DND-41 (cell line): ENCODE measurements around the gene GRIN3B.

Source experiments
- ATAC-seq: fragments of 200-7000 bp; cut with Tn5 transposase; 3 replicates; pipeline ENCODE4 v1.9.1; 2021; ENCODE audit warnings: low read depth; ENCODE audit not compliant: insufficient read depth
- DNase-seq: peaks from one replicate; pipeline ENCODE4 v3.0.0-alpha.2; 2020
- H2AFZ ChIP-seq: 2 replicates; pipeline ENCODE4 v1.6.0; 2012; ENCODE audit warnings: low read depth, low read length
- H3K27ac ChIP-seq: 2 replicates; pipeline ENCODE4 v1.5.1; 2012; ENCODE audit warnings: low read length, inconsistent platforms
- H3K27me3 ChIP-seq: fragments of 200-600 bp; sonication (generic); 2 replicates; pipeline ENCODE4 v1.6.0; 2012; ENCODE audit warnings: low read length, mild to moderate bottlenecking, inconsistent platforms; ENCODE audit not compliant: insufficient read depth, poor library complexity
- H3K36me3 ChIP-seq: 2 replicates; pipeline ENCODE4 v1.5.1; 2012; ENCODE audit warnings: low read length, inconsistent platforms; ENCODE audit not compliant: insufficient read depth
- H3K4me1 ChIP-seq: 2 replicates; pipeline ENCODE4 v1.5.1; 2012; ENCODE audit warnings: mild to moderate bottlenecking, low read length; ENCODE audit not compliant: insufficient read depth
- H3K4me2 ChIP-seq: 2 replicates; pipeline ENCODE4 v1.6.0; 2012; ENCODE audit warnings: mild to moderate bottlenecking, moderate library complexity, low read length, inconsistent platforms; ENCODE audit not compliant: insufficient read depth
- H3K4me3 ChIP-seq, 2 experiments: fragments of 200-600 bp in 1 of 2; shearing (Covaris generic) in 1 of 2; 2 replicates each; pipeline ENCODE4 v1.5.1; 2012 to 2016; ENCODE audit warnings: inconsistent platforms in 2 of 2, low read length in 2 of 2, mild to moderate bottlenecking in 2 of 2, low read depth in 1 of 2, moderate library complexity in 1 of 2
- H3K79me2 ChIP-seq: 2 replicates; pipeline ENCODE4 v1.6.0; 2012; ENCODE audit warnings: low read length, inconsistent platforms; ENCODE audit not compliant: insufficient read depth
- H3K9ac ChIP-seq: 2 replicates; pipeline ENCODE4 v1.6.0; 2012; ENCODE audit warnings: low read depth, mild to moderate bottlenecking, inconsistent platforms, low read length, moderate library complexity
- H3K9me3 ChIP-seq: 2 replicates; pipeline ENCODE4 v1.5.1; 2012; ENCODE audit warnings: low read length, moderate library complexity, mild to moderate bottlenecking, inconsistent platforms; ENCODE audit not compliant: insufficient read depth, severe bottlenecking
- H4K20me1 ChIP-seq: 2 replicates; pipeline ENCODE4 v1.6.0; 2012; ENCODE audit warnings: low read length; ENCODE audit not compliant: insufficient read depth
- EZH2 ChIP-seq: IDR thresholded peaks from 3 replicates; pipeline ENCODE4 v1.6.1; 2012; ENCODE audit warnings: borderline replicate concordance, low read depth, mild to moderate bottlenecking, moderate library complexity, low read length, inconsistent platforms; ENCODE audit not compliant: severe bottlenecking
- TF ChIP-seq, protein P1 (sequence below): IDR thresholded peaks from 2 replicates; pipeline ENCODE4 v1.5.1; 2012; ENCODE audit warnings: borderline replicate concordance, low read length, moderate library complexity, mild to moderate bottlenecking; ENCODE audit not compliant: poor library complexity, severe bottlenecking; ENCODE audit errors: extremely low read depth

Gene GRIN3B

DNA sequence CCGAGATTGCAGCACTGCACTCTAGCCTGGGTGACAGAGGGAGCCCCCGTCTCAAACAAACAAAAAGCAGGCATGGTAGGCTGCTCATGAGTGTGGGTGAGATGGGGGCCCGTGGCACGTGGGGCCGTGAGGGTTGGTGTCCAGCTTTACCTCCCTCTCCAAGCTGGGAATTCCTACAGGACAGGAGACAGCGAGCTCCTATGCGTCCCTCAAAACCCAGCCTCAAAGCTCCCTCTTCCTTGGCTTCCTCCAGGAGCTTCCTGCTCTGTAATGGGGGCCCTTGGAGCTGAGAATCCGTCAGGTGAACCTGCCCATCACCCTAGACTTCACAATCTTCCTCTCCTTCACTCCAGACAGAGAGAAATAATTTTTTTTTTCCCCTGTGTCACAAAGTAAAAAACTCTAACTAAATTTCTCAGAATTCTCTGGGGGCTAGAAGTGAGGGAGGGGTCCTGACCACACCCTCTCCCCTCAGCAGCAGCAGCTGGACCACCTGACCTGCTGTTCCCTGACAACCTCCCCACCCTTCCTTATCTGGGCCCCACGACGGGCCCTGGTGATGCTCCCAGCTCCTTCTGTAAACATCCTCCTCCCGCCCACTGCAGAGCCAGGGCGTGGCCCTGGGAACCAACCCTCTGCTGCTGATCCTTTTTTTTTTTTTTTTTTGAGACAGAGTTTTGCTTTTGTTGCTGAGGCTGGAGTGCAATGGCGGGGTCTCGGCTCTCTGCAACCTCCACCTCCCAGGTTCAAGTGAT is 38.2 kb upstream of the GRIN3B start:
- Histone ChIP-seq H3K27ac (no peak overlapping the region), H3K79me2 (no peaks in the 10 kb centered on the region; the same call in 1 of the 2 replicates), H3K4me3 (no peak overlapping the region), H4K20me1 (peaks cover 13% of the 10 kb centered on the region), H3K4me2 (no peak overlapping the region), H3K9ac (no peak overlapping the region), H3K9me3 (no peaks in the 10 kb centered on the region), H3K36me3 (peaks cover 52% of the 10 kb centered on the region), H3K4me1 (no peaks in the 10 kb centered on the region), H3K27me3 (no peaks in the 10 kb centered on the region), H2AFZ (no peak overlapping the region)
- TF ChIP-seq EZH2, result no peak
- TF ChIP-seq, protein P1, sequence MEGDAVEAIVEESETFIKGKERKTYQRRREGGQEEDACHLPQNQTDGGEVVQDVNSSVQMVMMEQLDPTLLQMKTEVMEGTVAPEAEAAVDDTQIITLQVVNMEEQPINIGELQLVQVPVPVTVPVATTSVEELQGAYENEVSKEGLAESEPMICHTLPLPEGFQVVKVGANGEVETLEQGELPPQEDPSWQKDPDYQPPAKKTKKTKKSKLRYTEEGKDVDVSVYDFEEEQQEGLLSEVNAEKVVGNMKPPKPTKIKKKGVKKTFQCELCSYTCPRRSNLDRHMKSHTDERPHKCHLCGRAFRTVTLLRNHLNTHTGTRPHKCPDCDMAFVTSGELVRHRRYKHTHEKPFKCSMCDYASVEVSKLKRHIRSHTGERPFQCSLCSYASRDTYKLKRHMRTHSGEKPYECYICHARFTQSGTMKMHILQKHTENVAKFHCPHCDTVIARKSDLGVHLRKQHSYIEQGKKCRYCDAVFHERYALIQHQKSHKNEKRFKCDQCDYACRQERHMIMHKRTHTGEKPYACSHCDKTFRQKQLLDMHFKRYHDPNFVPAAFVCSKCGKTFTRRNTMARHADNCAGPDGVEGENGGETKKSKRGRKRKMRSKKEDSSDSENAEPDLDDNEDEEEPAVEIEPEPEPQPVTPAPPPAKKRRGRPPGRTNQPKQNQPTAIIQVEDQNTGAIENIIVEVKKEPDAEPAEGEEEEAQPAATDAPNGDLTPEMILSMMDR, result no peak
- no peak for ATAC-seq
- peak; percentile 14 for DNase-seq

DNA sequence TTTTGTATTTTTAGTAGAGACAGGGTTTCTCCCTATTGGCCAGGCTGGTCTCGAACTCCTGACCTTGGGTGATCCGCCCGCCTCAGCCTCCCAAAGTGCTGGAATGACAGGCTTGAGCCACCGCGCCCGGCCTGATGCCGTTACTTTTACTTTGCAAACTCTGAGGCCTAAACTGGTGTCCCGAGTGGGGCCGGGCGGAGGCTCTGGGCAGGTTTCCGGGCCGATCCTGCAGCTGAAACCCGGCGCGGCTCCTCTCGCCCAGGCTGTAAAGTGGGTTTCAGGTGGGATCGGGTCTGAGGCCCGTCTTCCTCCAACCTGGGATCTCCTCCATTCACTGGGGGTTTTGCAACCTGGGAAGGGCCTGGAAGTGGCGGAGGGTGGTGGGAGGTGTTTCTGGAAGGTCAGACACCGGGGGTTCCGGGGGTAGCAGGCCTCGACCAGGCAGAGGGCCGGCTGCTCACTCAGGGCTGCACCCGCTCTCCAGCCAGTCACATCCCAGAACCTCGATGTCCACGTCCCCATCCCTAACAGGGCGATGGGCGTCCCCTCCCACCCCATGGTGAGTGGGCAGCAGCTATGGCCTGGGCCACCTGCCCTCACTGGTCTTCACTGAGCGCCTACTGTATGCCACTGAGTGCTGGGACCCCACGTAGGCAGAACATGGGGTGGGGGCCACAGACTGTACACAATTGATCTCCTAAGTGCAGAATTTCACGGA is 37.4 kb upstream of the GRIN3B start:
- H3K27ac ChIP-seq, result no peak overlapping the region
- H3K4me2 ChIP-seq, result no peak overlapping the region
- no peaks in the 10 kb centered on the region for H3K27me3 ChIP-seq
- TF ChIP-seq EZH2, result no peak
- TF ChIP-seq, protein P1, result no peak
- 0 out of 2 replicates have a peak, but pooled peaks cover 8% of the 10 kb centered on the region for H4K20me1 ChIP-seq
- no peaks in the 10 kb centered on the region for H3K9me3 ChIP-seq
- no peak for DNase-seq
- no peaks in the 10 kb centered on the region; the same call in 1 of the 2 replicates for H3K79me2 ChIP-seq
- ATAC-seq, result no peak
- H3K4me1 ChIP-seq, result no peaks in the 10 kb centered on the region
- no peak overlapping the region for H3K4me3 ChIP-seq
- no peak overlapping the region for H2AFZ ChIP-seq
- H3K9ac ChIP-seq, result no peak overlapping the region
- H3K36me3 ChIP-seq, result peaks cover 58% of the 10 kb centered on the region

DNA sequence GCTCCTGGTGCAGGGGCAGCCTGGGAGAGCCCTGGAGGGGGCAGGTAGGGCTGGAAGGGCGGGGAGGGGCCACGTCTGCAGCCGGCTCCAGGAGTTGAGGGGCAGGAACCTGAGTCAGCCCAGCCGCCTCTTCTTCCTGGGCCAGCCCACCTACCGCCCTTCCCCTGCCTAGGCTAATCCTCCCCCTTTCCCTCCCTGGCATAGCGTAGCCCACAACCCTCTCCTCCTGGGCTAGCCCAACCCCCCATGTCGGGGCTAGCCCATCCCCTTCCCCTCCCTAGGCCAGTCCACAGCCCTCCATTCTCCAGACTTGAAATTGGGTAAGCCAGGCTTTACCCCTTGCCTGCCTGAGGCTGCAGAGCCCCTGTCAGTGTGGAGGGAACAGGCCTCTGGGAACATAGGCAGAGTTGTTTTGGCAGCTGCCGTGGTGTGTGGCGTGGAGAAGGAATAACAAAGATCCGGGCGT is 36.7 kb upstream of the GRIN3B start:
- DNase-seq (no peak), ATAC-seq (peak; percentile 35; the same call in 2 of the 3 replicates)
- Histone ChIP-seq H3K27me3 (no peaks in the 10 kb centered on the region), H2AFZ (no peak overlapping the region), H3K36me3 (peaks cover 62% of the 10 kb centered on the region), H3K4me3 (no peak overlapping the region), H3K4me2 (no peak overlapping the region), H3K79me2 (no peaks in the 10 kb centered on the region; the same call in 1 of the 2 replicates), H3K4me1 (no peaks in the 10 kb centered on the region), H4K20me1 (0 out of 2 replicates have a peak, but pooled peaks cover 8% of the 10 kb centered on the region), H3K9ac (no peak overlapping the region), H3K27ac (no peak overlapping the region), H3K9me3 (no peaks in the 10 kb centered on the region)
- TF ChIP-seq EZH2, result no peak
- TF ChIP-seq, protein P1, result no peak
